ENCODE results near the gene USP13. TPM values are rescaled to one million over a fixed set of nuclear protein-coding genes. Genes with fewer than 3 reads are reported as not detected.

USP13 gene
- total RNA-seq, 1 experiment from 2014 or later = 27.8 TPM

- intact Hi-C loops (cut with micrococcal nuclease; ENCODE audit: unreplicated experiment) (no loop called here), in situ Hi-C loops (cut with HindIII; ENCODE audit: low pct_unique_long_range_greater_than_20kb, low sequenced_read_pairs) (no loop called here)
- peaks cover 19% of the 10 kb centered on the region for H3K4me1 ChIP-seq (ENCODE audit: control insufficient read depth, insufficient read depth, low read length)
- no peak overlapping the region for H3K27ac ChIP-seq (ENCODE audit: low read length)
- BruUV-seq (replicated peaks) = no TSS peak
- DNase-seq (ENCODE audit: low read depth, low spot score) (no peak), ATAC-seq (no peak)
- TF ChIP-seq REST (IDR thresholded peaks at IDR 0.05; ENCODE audit: insufficient read depth in 1 of 2, low read depth in 2 of 2, low read length in 1 of 2) (no peak), POLR2AphosphoS5 (IDR thresholded peaks at IDR 0.05; ENCODE audit: low read depth, low read length) (no peak), TCF7L2 (IDR thresholded peaks at IDR 0.05; ENCODE audit: low read depth, low read length) (no peak), CTCF (IDR thresholded peaks at IDR 0.05) (no peak), SIN3A (IDR thresholded peaks at IDR 0.05; ENCODE audit: borderline replicate concordance, insufficient read depth, low read depth, low read length) (no peak)
- CTCF ChIA-PET = interaction anchor here (0.6 kb wide), 1 partner anchor 9 kb away, joined by 3 read pairs; no protein-coding TSS in a partner anchor
- no peaks in the 10 kb centered on the region for H3K27me3 ChIP-seq (ENCODE audit: control insufficient read depth, insufficient read depth, low read length)
- no peaks in the 10 kb centered on the region; the same call in 1 of the 2 replicates for H3K36me3 ChIP-seq (ENCODE audit: control insufficient read depth, insufficient read depth, low read length)
- no peak overlapping the region for H3K4me3 ChIP-seq (ENCODE audit: low read depth in 2 of 2, low read length in 2 of 2)
- POLR2A ChIA-PET = no interaction called here
- H3K9me3 ChIP-seq (ENCODE audit: control insufficient read depth, insufficient read depth, low read depth, low read length) = no peaks in the 10 kb centered on the region
Measured at GRCh38 chr3:179658606-179659005, 5.8 kb downstream of the USP13 start.

DNA sequence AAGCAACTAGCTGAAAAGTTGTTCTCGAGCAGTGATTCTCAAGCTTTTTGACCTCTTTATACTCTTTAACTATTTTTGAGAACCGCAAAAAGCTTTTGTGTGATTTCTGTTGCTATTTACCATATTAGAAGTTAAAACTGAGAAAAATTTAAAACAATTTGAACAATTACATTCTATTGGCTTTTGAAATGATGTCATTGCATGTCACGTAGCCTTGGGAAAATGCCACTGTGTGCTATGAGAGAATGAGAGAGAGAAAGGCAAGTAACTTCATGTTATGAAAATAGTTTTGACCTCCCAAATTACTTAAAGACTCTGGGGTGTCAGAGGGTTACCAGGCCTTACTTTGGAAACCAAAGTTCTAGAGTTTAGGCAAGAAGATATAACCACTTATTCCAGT is 8.0 kb downstream of the USP13 start:
- intact Hi-C loops (cut with micrococcal nuclease; ENCODE audit: unreplicated experiment) = no loop called here
- in situ Hi-C loops (cut with HindIII; ENCODE audit: low pct_unique_long_range_greater_than_20kb, low sequenced_read_pairs) = no loop called here
- no TSS peak for BruUV-seq (replicated peaks)
- Histone ChIP-seq H3K27ac (ENCODE audit: low read length) (no peak overlapping the region), H3K4me3 (ENCODE audit: low read depth in 2 of 2, low read length in 2 of 2) (no peak overlapping the region), H3K27me3 (ENCODE audit: control insufficient read depth, insufficient read depth, low read length) (no peaks in the 10 kb centered on the region), H3K4me1 (ENCODE audit: control insufficient read depth, insufficient read depth, low read length) (peaks cover 8% of the 10 kb centered on the region), H3K36me3 (ENCODE audit: control insufficient read depth, insufficient read depth, low read length) (no peaks in the 10 kb centered on the region), H3K9me3 (ENCODE audit: control insufficient read depth, insufficient read depth, low read depth, low read length) (no peaks in the 10 kb centered on the region)
- POLR2A ChIA-PET = no interaction called here
- DNase-seq (ENCODE audit: low read depth, low spot score) (no peak), ATAC-seq (no peak)
- TF ChIP-seq REST (IDR thresholded peaks at IDR 0.05; ENCODE audit: insufficient read depth in 1 of 2, low read depth in 2 of 2, low read length in 1 of 2) = no peak
- TF ChIP-seq SIN3A (IDR thresholded peaks at IDR 0.05; ENCODE audit: borderline replicate concordance, insufficient read depth, low read depth, low read length) = no peak
- no peak for TF ChIP-seq POLR2AphosphoS5 (IDR thresholded peaks at IDR 0.05; ENCODE audit: low read depth, low read length)
- TF ChIP-seq CTCF (IDR thresholded peaks at IDR 0.05) = no peak
- no peak for TF ChIP-seq TCF7L2 (IDR thresholded peaks at IDR 0.05; ENCODE audit: low read depth, low read length)
- CTCF ChIA-PET = no interaction called here
